HFF-Myc (cell line): ENCODE results near the gene ITPK1.

Source experiments
- DNase-seq: peaks from one replicate; pipeline ENCODE4 v3.0.0-alpha.2; 2011; ENCODE audit warnings: low read depth; ENCODE audit errors: extremely low read depth
- H3K4me3 ChIP-seq: replicated peaks from 2 replicates; pipeline ENCODE4 v1.5.1; 2011; ENCODE audit warnings: low read depth, mild to moderate bottlenecking, control low read depth, low read length
- CTCF ChIP-seq: IDR thresholded peaks from 2 replicates; pipeline ENCODE4 v1.5.1; 2012; ENCODE audit warnings: mild to moderate bottlenecking, low read depth, low read length, control low read depth; ENCODE audit errors: missing control alignments

Gene ITPK1

GRCh38 chr14:92949496-92950192 lies 166.1 kb downstream of the ITPK1 start:
- no peak overlapping the region for H3K4me3 ChIP-seq
- TF ChIP-seq CTCF = no peak
- DNase-seq = no peak

GRCh38 chr14:92948647-92949046 lies 167.1 kb downstream of the ITPK1 start:
- no peak for DNase-seq
- TF ChIP-seq CTCF = no peak
- no peak overlapping the region for H3K4me3 ChIP-seq

GRCh38 chr14:92946847-92947545 lies 168.7 kb downstream of the ITPK1 start:
- no peak for TF ChIP-seq CTCF
- H3K4me3 ChIP-seq = no peak overlapping the region
- no peak for DNase-seq

- peak; percentile 22 for DNase-seq
- TF ChIP-seq CTCF = no peak
- no peak overlapping the region for H3K4me3 ChIP-seq
Measured at GRCh38 chr14:92945959-92946846, 169.5 kb downstream of the ITPK1 start.

- no peak for DNase-seq
- no peak overlapping the region for H3K4me3 ChIP-seq
- no peak for TF ChIP-seq CTCF
Measured at GRCh38 chr14:92945544-92945943, 170.2 kb downstream of the ITPK1 start.

GRCh38 chr14:92944976-92945375 lies 170.7 kb downstream of the ITPK1 start:
- TF ChIP-seq CTCF = no peak
- no peak overlapping the region for H3K4me3 ChIP-seq
- no peak for DNase-seq
